SHP77 (cell line): Measurements from ENCODE around the gene DROSHA.
"Not testable (repeated sequence)": the region's sequence is repeated elsewhere in the genome, so short reads cannot be mapped to it uniquely, and the experiment has no call there.

ENCODE experiments used
- DNase-seq, 2 experiments: peaks; one replicate each; lab custom pipeline; 2025; lab: John Stamatoyannopoulos, UW

The DROSHA gene

GRCh38 chr5:31378838-31379237, 153.1 kb downstream of the DROSHA start:
- DNase-seq = no peak

DNA sequence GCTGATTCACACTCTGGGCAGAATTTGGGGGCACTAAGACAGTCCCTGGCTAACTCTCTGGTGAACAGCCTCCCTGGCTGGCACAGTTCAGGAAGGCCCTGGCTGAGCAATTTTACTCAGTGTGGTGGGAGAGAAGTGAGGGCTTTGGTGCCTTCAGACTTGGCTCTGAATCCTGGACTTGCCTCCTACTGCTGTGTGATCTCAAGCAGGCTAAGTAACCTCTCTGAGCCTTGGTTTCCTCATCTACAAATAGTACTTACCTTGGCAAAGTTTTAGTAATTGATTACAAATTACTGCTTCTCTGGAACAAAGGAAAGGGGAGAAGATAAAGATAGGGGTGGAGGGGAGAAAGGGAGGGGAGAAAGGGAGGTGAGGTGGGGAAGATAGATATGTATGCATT, 153.8 kb downstream of the DROSHA start:
- no peak for DNase-seq

DNA sequence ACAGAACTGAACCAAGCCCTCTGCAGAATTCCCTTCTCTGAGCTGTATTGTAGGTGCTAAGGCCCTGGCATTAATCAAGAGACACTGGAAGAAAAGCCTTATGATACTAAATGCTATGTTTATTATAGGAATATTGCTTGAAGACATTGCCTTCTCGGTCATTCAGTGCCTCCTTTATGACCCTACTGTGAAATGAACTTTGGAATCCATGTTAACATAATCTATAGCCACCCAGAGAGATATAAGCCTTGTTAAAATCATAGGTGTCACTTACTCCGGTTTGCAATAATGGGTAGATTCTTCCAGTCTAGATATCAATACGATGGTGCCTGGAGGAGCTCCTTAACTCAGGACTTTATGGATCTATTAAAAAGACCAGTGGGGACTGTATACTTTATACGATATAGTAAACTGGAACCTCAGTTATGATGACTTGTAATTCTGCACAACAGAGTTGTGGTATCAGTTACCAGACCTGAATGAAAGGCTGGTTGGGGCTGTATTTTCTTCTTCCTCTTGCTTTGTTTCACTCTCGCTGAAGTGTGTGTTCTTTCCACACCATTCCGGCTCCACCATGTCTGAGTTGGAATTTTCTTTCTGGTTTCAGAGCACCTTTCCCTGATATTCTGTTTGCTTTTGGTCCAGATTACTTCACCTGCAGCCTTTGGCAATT, 154.5 kb downstream of the DROSHA start:
- no peak for DNase-seq

DNA sequence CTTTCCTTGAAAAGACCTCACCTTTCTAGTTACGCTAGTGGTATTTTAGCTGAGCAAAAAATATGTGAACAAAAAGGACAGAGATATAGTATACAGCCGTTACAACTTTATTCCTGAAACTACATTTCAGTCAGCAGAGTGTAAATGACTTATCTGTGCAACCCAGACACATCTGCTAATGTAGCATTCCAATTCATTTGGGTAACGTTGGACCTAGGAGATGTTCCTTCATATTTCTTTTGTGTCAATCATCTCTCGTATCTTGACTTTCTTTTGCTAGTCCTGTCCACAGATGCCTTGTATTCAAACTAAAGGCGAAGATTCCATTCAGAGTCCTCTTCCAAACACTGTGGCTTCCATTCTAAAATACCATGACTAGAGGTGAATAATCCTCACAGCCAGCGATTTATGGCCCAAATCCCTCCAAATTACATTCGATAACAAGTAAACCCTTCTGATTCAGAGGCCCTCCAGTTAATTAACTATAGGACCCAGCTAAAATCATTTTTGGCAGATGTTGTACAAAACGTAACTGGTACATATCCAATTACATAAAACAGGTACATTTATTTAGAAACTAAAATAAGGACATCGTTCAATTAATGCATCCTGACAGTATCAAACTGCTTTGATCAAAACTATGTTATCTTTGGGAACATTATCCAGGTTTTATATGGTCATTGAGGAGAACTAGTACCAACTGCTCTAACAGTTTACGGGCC, 155.7 kb downstream of the DROSHA start:
- DNase-seq = no peak

GRCh38 chr5:31372124-31372523, 159.8 kb downstream of the DROSHA start:
- no peak for DNase-seq

- DNase-seq = no peak
Observed at GRCh38 chr5:31366941-31367340, 165.0 kb downstream of the DROSHA start.

- DNase-seq = no peak
Observed at GRCh38 chr5:31365776-31366175, 166.1 kb downstream of the DROSHA start.

- no peak for DNase-seq
Observed at GRCh38 chr5:31364881-31365636, 166.8 kb downstream of the DROSHA start.

DNA sequence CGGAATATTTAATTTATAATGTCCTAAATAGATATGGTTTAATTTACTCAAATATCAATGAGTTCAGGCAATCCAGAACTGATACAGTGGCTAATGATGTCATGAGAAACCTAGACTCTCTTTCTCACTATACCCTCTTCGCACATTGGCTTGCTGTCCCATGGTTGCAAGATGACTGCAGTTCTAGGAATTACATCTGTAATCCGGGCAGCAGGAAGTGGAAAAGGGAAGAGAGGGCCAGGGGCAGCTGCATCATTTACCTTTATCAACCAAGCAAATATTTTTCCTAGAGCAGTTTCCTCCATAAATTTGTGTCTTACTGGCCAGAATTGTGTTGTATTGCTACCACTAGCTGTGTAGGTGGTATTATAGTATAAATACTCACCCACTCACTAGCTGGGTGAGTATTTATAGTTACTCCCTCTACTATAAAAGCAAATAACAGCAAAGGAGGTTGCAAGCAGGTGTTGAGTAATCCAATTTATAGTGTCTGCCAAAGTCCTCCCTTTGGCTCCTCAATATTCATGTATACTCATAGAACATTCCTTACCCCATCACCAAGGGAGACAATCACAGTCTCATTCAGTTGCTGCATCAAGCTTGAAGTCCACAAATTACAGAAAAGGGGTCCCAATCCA, 168.8 kb downstream of the DROSHA start:
- DNase-seq = no peak

GRCh38 chr5:31362529-31362900, 169.4 kb downstream of the DROSHA start:
- no peak for DNase-seq

- not testable (repeated sequence) for DNase-seq
Observed at GRCh38 chr5:31361704-31362528, 170.0 kb downstream of the DROSHA start.

GRCh38 chr5:31361234-31361633, 170.7 kb downstream of the DROSHA start:
- no peak for DNase-seq

GRCh38 chr5:31359839-31360238, 172.1 kb downstream of the DROSHA start:
- DNase-seq = no peak

DNA sequence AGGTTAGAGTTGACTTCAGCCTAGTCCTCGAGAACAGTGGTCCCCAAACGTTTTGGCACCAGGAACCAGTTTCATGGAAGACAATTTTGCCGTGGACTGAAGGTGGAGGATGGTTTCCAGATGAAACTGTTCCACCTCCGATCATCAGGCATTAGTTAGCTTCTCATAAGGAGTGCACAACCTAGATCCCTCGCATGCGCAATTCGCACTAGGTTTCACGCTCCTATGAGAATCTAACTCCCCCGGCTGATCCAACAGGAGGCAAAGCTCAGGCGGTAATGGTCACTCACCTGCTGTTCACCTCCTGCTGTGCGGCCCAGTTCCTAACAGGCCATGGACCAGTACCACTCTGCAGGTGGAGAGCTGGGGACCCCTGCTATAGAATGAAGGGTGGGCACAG, 174.9 kb downstream of the DROSHA start:
- no peak for DNase-seq

GRCh38 chr5:31355337-31355736, 176.6 kb downstream of the DROSHA start:
- no peak for DNase-seq
